GM12878 (cell line): Measurements from ENCODE around the gene SQSTM1. TPM values are rescaled to one million over a fixed set of nuclear protein-coding genes. Genes with fewer than 3 reads are reported as not detected.
A peak's percentile ranks its signal among the peaks of the same experiment; 100 is the strongest.

Experiments used
- ATAC-seq: fragments of 200-7000 bp; cut with Tn5 transposase; 3 replicates; pipeline ENCODE4 v1.9.1; 2020; ENCODE audit warnings: mild to moderate bottlenecking, moderate library complexity
- BruUV-seq: library from RNA; stranded (reverse); fragments of 400-500 nt; replicated peaks from 2 replicates; lab custom pipeline; 2021; lab: Mats Ljungman, UMichigan
- CTCF ChIA-PET: fragments of 300-600 bp; sonication (Branson Sonifier 250); formaldehyde crosslinking; extraction: SDS; loops from one replicate; lab custom pipeline; 2021; ENCODE audit warnings: inconsistent platforms; lab: Yijun Ruan, JAX
- POLR2A ChIA-PET: fragments of 350-600 bp; formaldehyde crosslinking; extraction: SDS; loops from one replicate; lab custom pipeline; 2021; ENCODE audit warnings: inconsistent platforms; lab: Charles Lee
- RAD21 ChIA-PET: fragments of 300-600 bp; sonication (Branson Sonifier 250); formaldehyde crosslinking; loops from one replicate; lab custom pipeline; 2023; ENCODE audit warnings: antibody characterized with exemption; ENCODE audit not compliant: unreplicated experiment; lab: Charles Lee
- SMC1A ChIA-PET: fragments of 300-600 bp; sonication (Branson Sonifier 250); formaldehyde crosslinking; loops from one replicate; lab custom pipeline; 2023; ENCODE audit not compliant: unreplicated experiment, uncharacterized antibody; lab: Charles Lee
- DNase-seq: peaks from one replicate; pipeline ENCODE4 v3.0.0-alpha.2; 2011; ENCODE audit warnings: low read depth, low spot score
- FAIRE-seq: peaks from 3 replicates; lab custom pipeline; 2011; peaks lifted over from hg19 to GRCh38; lab: Jason Lieb, UNC
- H2AFZ ChIP-seq: 2 replicates; pipeline ENCODE4 v1.6.0; 2011; ENCODE audit warnings: low read depth, low read length, control low read depth; ENCODE audit not compliant: control insufficient read depth
- H3K27ac ChIP-seq: 2 replicates; pipeline ENCODE4 v1.5.1; 2011; ENCODE audit warnings: control low read depth; ENCODE audit not compliant: control insufficient read depth, insufficient read depth
- H3K27me3 ChIP-seq, 2 experiments: replicated peaks in 1 of 2; 2 replicates each; pipeline versions ENCODE4 v1.6.0 to v1.6.1; 2011; ENCODE audit warnings: low read length in 1 of 2; ENCODE audit not compliant: control insufficient read depth in 2 of 2, insufficient read depth in 2 of 2
- H3K36me3 ChIP-seq, 2 experiments: 2 replicates each; pipeline ENCODE4 v1.5.1; 2011; ENCODE audit warnings: low read length in 1 of 2; ENCODE audit not compliant: control insufficient read depth in 2 of 2, insufficient read depth in 2 of 2
- H3K4me1 ChIP-seq: 2 replicates; pipeline ENCODE4 v1.6.1; 2011; ENCODE audit warnings: mild to moderate bottlenecking, low read length, moderate library complexity, mixed read lengths; ENCODE audit not compliant: control insufficient read depth, insufficient read depth
- H3K4me2 ChIP-seq: 2 replicates; pipeline ENCODE4 v1.6.0; 2011; ENCODE audit warnings: control low read depth; ENCODE audit not compliant: control insufficient read depth, insufficient read depth
- H3K4me3 ChIP-seq: fragments of 200-600 bp; sonication (generic); 2 replicates; pipeline ENCODE4 v1.5.1; 2016
- H3K79me2 ChIP-seq: 2 replicates; pipeline ENCODE4 v1.6.0; 2011; ENCODE audit warnings: low read length; ENCODE audit not compliant: control insufficient read depth, insufficient read depth
- H3K9ac ChIP-seq: 2 replicates; pipeline ENCODE4 v1.8.0; 2011; ENCODE audit warnings: low read length, control low read depth, mixed read lengths; ENCODE audit not compliant: control insufficient read depth, insufficient read depth
- H3K9me3 ChIP-seq: replicated peaks from 3 replicates; pipeline ENCODE4 v1.5.1; 2011; ENCODE audit warnings: mild to moderate bottlenecking, low read length; ENCODE audit not compliant: control insufficient read depth, insufficient read depth
- H4K20me1 ChIP-seq: 2 replicates; pipeline ENCODE4 v1.6.0; 2011; ENCODE audit not compliant: control insufficient read depth, insufficient read depth
- CTCF ChIP-seq, 3 experiments: IDR thresholded peaks in 2 of 3; conservative IDR thresholded peaks in 1 of 3; 2 replicates each; pipeline ENCODE4 v1.5.1; 2011; ENCODE audit warnings: low read depth in 3 of 3, low read length in 3 of 3, mild to moderate bottlenecking in 3 of 3, control low read depth in 2 of 3, moderate library complexity in 2 of 3, inconsistent platforms in 1 of 3, mixed read lengths in 1 of 3; ENCODE audit not compliant: control insufficient read depth in 2 of 3, insufficient read depth in 1 of 3; ENCODE audit errors: extremely low read depth in 1 of 3
- IRF3 ChIP-seq: fragments of 450-650 bp; IDR thresholded peaks from 2 replicates; pipeline ENCODE4 v1.6.1; 2014; ENCODE audit warnings: mild to moderate bottlenecking
- NFIC ChIP-seq: IDR thresholded peaks from 2 replicates; pipeline ENCODE4 v1.6.1; 2012; ENCODE audit warnings: low read depth, mild to moderate bottlenecking, inconsistent platforms, low read length, moderate library complexity
- RAD21 ChIP-seq: IDR thresholded peaks from 2 replicates; pipeline ENCODE4 v1.6.1; 2011; ENCODE audit warnings: mild to moderate bottlenecking, low read depth, low read length, moderate library complexity; ENCODE audit not compliant: insufficient read depth
- STAT1 ChIP-seq: fragments of 450-650 bp; conservative IDR thresholded peaks from 2 replicates; pipeline ENCODE4 v1.6.1; 2014; ENCODE audit warnings: antibody characterized with exemption, mild to moderate bottlenecking
- TCF7 ChIP-seq: IDR thresholded peaks from 2 replicates; pipeline ENCODE4 v1.6.1; 2014; ENCODE audit warnings: antibody characterized with exemption, borderline replicate concordance
- ZZZ3 ChIP-seq: IDR thresholded peaks from 2 replicates; pipeline ENCODE4 v1.6.1; 2011; ENCODE audit warnings: low read depth; ENCODE audit not compliant: control insufficient read depth, insufficient read length
- WGBS: methylation state at CpG from one replicate; pipeline ENCODE4 v1.1.6; 2016; ENCODE audit warnings: low lambda C conversion rate; ENCODE audit not compliant: insufficient replicate concordance, insufficient coverage; ENCODE audit errors: missing lambda C conversion rate; 5-methylcytosine and 5-hydroxymethylcytosine counted together
- in situ Hi-C: fragments of 300-500 bp; cut with MboI; formaldehyde crosslinking; loops from 9 replicates; pipeline ENCODE4 v1.14.3; 2018; ENCODE audit warnings: mixed read lengths
- intact Hi-C: fragments of 100-400 bp; cut with micrococcal nuclease; formaldehyde crosslinking; loops from one replicate; pipeline ENCODE4 v1.14.2; 2022; ENCODE audit not compliant: unreplicated experiment
- polyA plus RNA-seq, 11 experiments: library from polyadenylated mRNA; depleted of rRNA in 4 of 11; unstranded in 6 of 11; stranded (reverse) in 5 of 11; fragments of >200 nt; fragmentation: Nextera tagmentation in 4 of 11; fragmentation: Illumina TruSeq in 1 of 11; extraction: Ambion mirVana in 4 of 11; extraction: Trizol in 1 of 11; gene quantifications; 1 replicate in 1 of 11; 2 replicates in 10 of 11; pipeline versions ENCODE4 v1.2.1 to v1.2.3, GENCODE V29; 2011 to 2016; ENCODE audit warnings: inconsistent platforms in 2 of 11, missing spikeins in 2 of 11, low read depth in 1 of 11
- total RNA-seq, 4 experiments: library from RNA; depleted of rRNA in 3 of 4; stranded (reverse); fragments of >200 nt in 3 of 4; fragmentation: Illumina TruSeq in 1 of 4; extraction: Trizol in 1 of 4; gene quantifications; 2 replicates each; pipeline versions ENCODE4 v1.2.1 to v1.2.3, GENCODE V29; 2013 to 2021

Gene SQSTM1
- total and polyA plus RNA-seq, 10 of the 15 experiments (the other 5 are each of a cell fraction or from before 2014, with no cell fraction given), result 6.3 to 138 (median 62.1) TPM

- Histone ChIP-seq H2AFZ (no peak overlapping the region), H3K9me3 (no peaks in the 10 kb centered on the region), H4K20me1 (no peaks in the 10 kb centered on the region), H3K9ac (no peak overlapping the region), H3K4me2 (no peak overlapping the region), H3K36me3 (peaks cover 13 to 14% of the 10 kb centered on the region in 2 experiments), H3K27ac (no peak overlapping the region), H3K79me2 (no peaks in the 10 kb centered on the region), H3K4me1 (no peaks in the 10 kb centered on the region), H3K4me3 (no peak overlapping the region), H3K27me3 (no peaks in the 10 kb centered on the region)
- no peak for DNase-seq
- intact Hi-C loops (no loop called here), in situ Hi-C loops (no loop called here)
- RAD21 ChIA-PET, result no interaction called here
- SMC1A ChIA-PET, result interaction anchor here (0.8 kb wide), 1 partner anchor 13 kb away, joined by 3 read pairs; no protein-coding TSS in a partner anchor
- TF ChIP-seq TCF7 (no peak), RAD21 (0 out of 2 replicates have a peak, but pooled peaks have one; percentile 16), IRF3 (no peak), STAT1 (no peak), CTCF (IDR thresholded peaks at IDR 0.05 in 2 of 3, conservative IDR thresholded peaks at IDR 0.05 in 1 of 3; ENCODE audit: control insufficient read depth in 2 of 3, extremely low read depth in 1 of 3, insufficient read depth in 1 of 3, low read depth in 3 of 3, low read length in 3 of 3) (peak in 2 of 3 experiments; percentile 4 to 34; a peak in 2 of 6 replicates), ZZZ3 (no peak), NFIC (no peak)
- peak; percentile 22; the same call in 1 of the 3 replicates for ATAC-seq
- BruUV-seq, result no TSS peak
- 97% methylated on average over 17 of the region's 17 CpGs for WGBS
- no peak for FAIRE-seq
- CTCF ChIA-PET, result interaction anchor here (0.8 kb wide), 1 partner anchor 105 kb away, joined by 3 read pairs; no protein-coding TSS in a partner anchor
- POLR2A ChIA-PET, result no interaction called here
Observed at GRCh38 chr5:179870403-179870903, 49.7 kb downstream of the SQSTM1 start.
